NOMO-1 treated with DMSO at 0.1 percent for 48 hours (cell line): Measurements from ENCODE around the gene SHLD3.

Experiments used
- DNase-seq: peaks from one replicate; lab custom pipeline; 2025; ENCODE audit not compliant: unreplicated experiment; lab: John Stamatoyannopoulos, UW

The SHLD3 gene

DNA sequence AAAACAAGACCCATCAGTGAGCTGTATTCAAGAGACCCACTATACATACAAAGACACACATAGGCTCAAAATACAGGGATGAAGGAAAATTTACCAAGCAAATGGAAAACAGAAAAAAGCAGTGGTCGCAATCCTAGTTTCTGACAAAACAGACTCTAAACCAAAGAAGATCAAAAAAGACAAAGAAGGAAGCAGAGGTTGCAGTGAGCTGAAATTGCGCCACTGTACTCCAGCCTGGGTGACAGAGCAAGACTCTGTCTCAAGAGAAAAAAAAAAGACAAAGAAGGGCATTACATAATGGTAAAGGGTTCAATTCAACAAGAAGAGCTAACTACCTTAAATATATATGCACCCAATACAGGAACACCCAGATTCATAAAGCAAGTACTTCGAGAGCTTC is 51.2 kb downstream of the SHLD3 start:
- DNase-seq, result peak; percentile 31
